Sigmoid colon (tissue), 7 donors: Measurements from ENCODE around the gene TWF1. TPM values are rescaled to one million over a fixed set of nuclear protein-coding genes. Genes with fewer than 3 reads are reported as not detected.
A peak's percentile ranks its signal among the peaks of the same experiment; 100 is the strongest.

ENCODE experiments used
- DNase-seq: peaks from one replicate; pipeline ENCODE4 v3.0.0-alpha.2; 2019
- H3K27ac ChIP-seq, 4 donors: fragments of 200-600 bp; sonication (generic); one replicate each; pipeline ENCODE4 v1.5.1; 2016 to 2019; ENCODE audit warnings: mild to moderate bottlenecking in 1 of 4
- H3K27me3 ChIP-seq, 3 donors: fragments of 200-600 bp; sonication (generic); one replicate each; pipeline ENCODE4 v1.5.1; 2019; ENCODE audit warnings: mild to moderate bottlenecking in 1 of 3
- H3K36me3 ChIP-seq, 4 donors: fragments of 200-600 bp; sonication (generic); one replicate each; pipeline ENCODE4 v1.5.1; 2016 to 2019
- H3K4me1 ChIP-seq, 4 donors: fragments of 200-600 bp; sonication (generic); one replicate each; pipeline ENCODE4 v1.5.1; 2017 to 2019
- H3K4me3 ChIP-seq, 4 donors: fragments of 200-600 bp; sonication (generic); one replicate each; pipeline ENCODE4 v1.5.1; 2017 to 2019; ENCODE audit warnings: mild to moderate bottlenecking in 2 of 4, moderate library complexity in 1 of 4
- H3K9me3 ChIP-seq, 4 donors: fragments of 200-600 bp in 3 of 4; sonication (generic) in 3 of 4; one replicate each; pipeline versions ENCODE4 v1.5.1 to v1.6.1; 2013 to 2019
- CTCF ChIP-seq, 4 experiments: fragments of 450-650 bp in 3 of 4; fragments of 200-600 bp in 1 of 4; IDR thresholded peaks; one replicate each; pipeline ENCODE4 v1.5.1; 2016 to 2019; ENCODE audit warnings: antibody characterized with exemption in 4 of 4, mild to moderate bottlenecking in 3 of 4, moderate library complexity in 2 of 4
- EP300 ChIP-seq, 4 donors: sonication (generic); formaldehyde crosslinking; IDR thresholded peaks; one replicate each; pipeline ENCODE4 v1.6.1; 2017; ENCODE audit warnings: antibody characterized with exemption in 4 of 4
- POLR2A ChIP-seq, 2 donors: fragments of 450-650 bp; IDR thresholded peaks; one replicate each; pipeline ENCODE4 v1.6.1; 2016; ENCODE audit warnings: antibody characterized with exemption in 2 of 2, mild to moderate bottlenecking in 2 of 2, moderate library complexity in 2 of 2
- POLR2AphosphoS5 ChIP-seq, 4 donors: sonication (generic); formaldehyde crosslinking; IDR thresholded peaks; one replicate each; pipeline ENCODE4 v1.6.1; 2017; ENCODE audit warnings: antibody characterized with exemption in 4 of 4
- WGBS, 2 donors: extraction: QIAGEN DNeasy Blood & Tissue Kit; methylation state at CpG; one replicate each; pipeline ENCODE4 v1.1.7; 2013; 5-methylcytosine and 5-hydroxymethylcytosine counted together
- intact Hi-C: fragments of 100-400 bp; cut with DNase I; formaldehyde crosslinking; loops from one replicate; pipeline ENCODE4 v1.15.1; 2023
- polyA plus RNA-seq, 3 donors: library from polyadenylated mRNA; stranded (reverse); fragments of 200-250 nt; gene quantifications; one replicate each; pipeline ENCODE4 v1.2.3, GENCODE V29; 2013
- total RNA-seq, 4 donors: library from RNA; depleted of rRNA; stranded (reverse); fragments of >200 nt; gene quantifications; one replicate each; pipeline ENCODE4 v1.1.0, GENCODE V29; 2016
- donor health status: healthy with polysubstance abuse.
- donor health status: Bipolar disorder and iron deficiency.
- donor health status: healthy.

Gene TWF1
- total and polyA plus RNA-seq, 7 donors = 63.8 to 168 (median 104) TPM

- WGBS, 2 donors = 52 to 91% methylated on average over 1 of the region's 1 CpG
- H3K4me1 ChIP-seq = peaks cover 0 to 7% (median 1%) of the 10 kb centered on the region in 4 donors
- no peak overlapping the region for H3K27ac ChIP-seq
- H3K27me3 ChIP-seq = no peaks in the 10 kb centered on the region
- DNase-seq = no peak
- H3K36me3 ChIP-seq = peaks cover 0 to 6% (median 0%) of the 10 kb centered on the region in 4 donors
- H3K9me3 ChIP-seq = no peaks in the 10 kb centered on the region
- TF ChIP-seq POLR2AphosphoS5 (IDR thresholded peaks at IDR 0.05) (no peak), EP300 (IDR thresholded peaks at IDR 0.05) (no peak), POLR2A (IDR thresholded peaks at IDR 0.05) (no peak), CTCF (IDR thresholded peaks at IDR 0.05) (no peak)
- intact Hi-C loops = no loop called here
- no peak overlapping the region for H3K4me3 ChIP-seq
Measured at GRCh38 chr12:43842259-43842658, 36.1 kb upstream of the TWF1 start.

GRCh38 chr12:43841253-43841652 lies 35.1 kb upstream of the TWF1 start:
- no peak for TF ChIP-seq POLR2AphosphoS5 (IDR thresholded peaks at IDR 0.05)
- TF ChIP-seq EP300 (IDR thresholded peaks at IDR 0.05) = no peak
- no peak for TF ChIP-seq POLR2A (IDR thresholded peaks at IDR 0.05)
- TF ChIP-seq CTCF (IDR thresholded peaks at IDR 0.05) = no peak
- DNase-seq = no peak
- Histone ChIP-seq H3K4me1 (peaks cover 0 to 14% (median 8%) of the 10 kb centered on the region in 4 donors), H3K36me3 (peaks cover 0 to 6% (median 0%) of the 10 kb centered on the region in 4 donors), H3K4me3 (no peak overlapping the region), H3K27ac (no peak overlapping the region), H3K27me3 (no peaks in the 10 kb centered on the region), H3K9me3 (no peaks in the 10 kb centered on the region)
- intact Hi-C loops = no loop called here
- 86 to 96% methylated on average over 3 of the region's 3 CpGs for WGBS, 2 donors

- WGBS, 2 donors = 87 to 89% methylated on average over 4 of the region's 4 CpGs
- intact Hi-C loops = no loop called here
Measured at GRCh38 chr12:43840338-43840737, 34.2 kb upstream of the TWF1 start.

GRCh38 chr12:43836475-43836989 lies 30.4 kb upstream of the TWF1 start:
- Histone ChIP-seq H3K27me3 (no peaks in the 10 kb centered on the region), H3K9me3 (no peaks in the 10 kb centered on the region), H3K36me3 (no peaks in the 10 kb centered on the region), H3K4me1 (peaks cover 0 to 23% (median 13%) of the 10 kb centered on the region in 4 donors), H3K27ac (peak overlapping the region; percentile 95 to 98 (median 96)), H3K4me3 (peak overlapping the region; percentile 69 to 80 (median 74))
- TF ChIP-seq EP300 (IDR thresholded peaks at IDR 0.05) (no peak), CTCF (IDR thresholded peaks at IDR 0.05) (no peak), POLR2AphosphoS5 (IDR thresholded peaks at IDR 0.05) (no peak)
- no peak for DNase-seq
- intact Hi-C loops = loop anchor here (5.0 kb wide), 1 partner anchor 46 kb away; no protein-coding TSS in a partner anchor
- 1 to 2% methylated on average over 8 of the region's 8 CpGs for WGBS, 2 donors

More at GRCh38 chr12:43840338-43840737, 34.2 kb upstream of the TWF1 start:
- Histone ChIP-seq H3K27me3 (no peaks in the 10 kb centered on the region), H3K36me3 (peaks cover 0 to 6% (median 0%) of the 10 kb centered on the region in 4 donors), H3K27ac (no peak overlapping the region), H3K4me1 (peaks cover 0 to 16% (median 10%) of the 10 kb centered on the region in 4 donors), H3K9me3 (no peaks in the 10 kb centered on the region), H3K4me3 (no peak overlapping the region)
- TF ChIP-seq POLR2A (IDR thresholded peaks at IDR 0.05) = no peak
- no peak for TF ChIP-seq EP300 (IDR thresholded peaks at IDR 0.05)
- TF ChIP-seq POLR2AphosphoS5 (IDR thresholded peaks at IDR 0.05) = no peak
- TF ChIP-seq CTCF (IDR thresholded peaks at IDR 0.05) = no peak
- no peak for DNase-seq
